B cell (primary cell): ENCODE data around the gene FHIT. TPM values are rescaled to one million over a fixed set of nuclear protein-coding genes. Genes with fewer than 3 reads are reported as not detected.

Source experiments
- ATAC-seq: fragments of 200-7000 bp; cut with Tn5 transposase; one replicate; pipeline ENCODE4 v1.10.0; 2021; ENCODE audit warnings: low read depth, mild to moderate bottlenecking, moderate number of reproducible peaks, moderate library complexity
- CTCF ChIA-PET: fragments of 350-600 bp; sonication (Branson Sonifier 250); formaldehyde crosslinking; loops from one replicate; lab custom pipeline; 2021; ENCODE audit warnings: antibody characterized with exemption, inconsistent platforms; lab: Charles Lee
- POLR2A ChIA-PET: fragments of 350-600 bp; sonication (Branson Sonifier 250); formaldehyde crosslinking; loops from one replicate; lab custom pipeline; 2021; ENCODE audit warnings: antibody characterized with exemption; lab: Charles Lee
- DNase-seq: peaks from one replicate; pipeline ENCODE4 v3.0.0; 2013
- H2AFZ ChIP-seq: 2 replicates; pipeline ENCODE4 v1.6.1; 2012; ENCODE audit warnings: mild to moderate bottlenecking, low read depth, low read length; ENCODE audit not compliant: insufficient read depth, poor library complexity, severe bottlenecking
- H3K27ac ChIP-seq, 2 donors: 1 replicate in 1 of 2; 2 replicates in 1 of 2; pipeline ENCODE4 v1.5.1; 2012 to 2013; ENCODE audit warnings: low read length in 2 of 2, mild to moderate bottlenecking in 2 of 2, moderate library complexity in 1 of 2
- H3K27me3 ChIP-seq, 4 experiments: fragments of 200-600 bp in 1 of 4; sonication (generic) in 1 of 4; replicated peaks in 1 of 4; 1 replicate in 2 of 4; 2 replicates in 2 of 4; pipeline versions ENCODE4 v1.6.1 to v1.7.0; 2013 to 2016; ENCODE audit warnings: low read length in 3 of 4, mild to moderate bottlenecking in 2 of 4, mixed read lengths in 1 of 4, moderate library complexity in 1 of 4; ENCODE audit not compliant: insufficient read depth in 4 of 4, control insufficient read depth in 3 of 4; ENCODE audit errors: control extremely low read depth in 1 of 4
- H3K36me3 ChIP-seq, 2 experiments: replicated peaks in 1 of 2; 1 replicate in 1 of 2; 2 replicates in 1 of 2; pipeline versions ENCODE4 v1.6.1 to v1.7.1; 2013; ENCODE audit warnings: low read length in 1 of 2; ENCODE audit not compliant: insufficient read depth in 2 of 2, control insufficient read depth in 1 of 2; ENCODE audit errors: control extremely low read depth in 1 of 2, extremely low read depth in 1 of 2
- H3K4me1 ChIP-seq, 2 donors: fragments of 200-600 bp in 1 of 2; sonication (generic) in 1 of 2; 1 replicate in 1 of 2; 2 replicates in 1 of 2; pipeline versions ENCODE4 v1.5.1 to v1.6.1; 2013 to 2017; ENCODE audit warnings: low read length in 2 of 2; ENCODE audit not compliant: control insufficient read depth in 2 of 2, insufficient read depth in 2 of 2
- H3K4me2 ChIP-seq: replicated peaks from 2 replicates; pipeline ENCODE3; 2012; ENCODE audit warnings: mild to moderate bottlenecking, low read depth, low read length; ENCODE audit not compliant: poor library complexity, severe bottlenecking
- H3K4me3 ChIP-seq, 5 experiments: fragments of 200-600 bp in 1 of 5; sonication (generic) in 1 of 5; 1 replicate in 3 of 5; 2 replicates in 2 of 5; pipeline versions ENCODE4 v1.5.1 to v1.7.0; 2011 to 2016; ENCODE audit warnings: low read length in 4 of 5, mild to moderate bottlenecking in 4 of 5, low read depth in 2 of 5, control low read depth in 1 of 5, moderate library complexity in 1 of 5; ENCODE audit not compliant: insufficient read depth in 1 of 5; ENCODE audit errors: control extremely low read depth in 1 of 5, extremely low read depth in 1 of 5
- H3K79me2 ChIP-seq: fragments of 200-600 bp; sonication (generic); one replicate; pipeline ENCODE4 v1.6.0; 2016; ENCODE audit warnings: low read length; ENCODE audit not compliant: control insufficient read depth, insufficient read depth
- H3K9ac ChIP-seq: fragments of 200-600 bp; sonication (generic); 2 replicates; pipeline ENCODE4 v1.6.1; 2017; ENCODE audit warnings: mild to moderate bottlenecking, low read length, moderate library complexity
- H3K9me3 ChIP-seq, 3 donors: one replicate each; pipeline versions ENCODE4 v1.6.1 to v1.7.1; 2013; ENCODE audit warnings: low read length in 2 of 3; ENCODE audit not compliant: control insufficient read depth in 2 of 3, insufficient read depth in 1 of 3; ENCODE audit errors: control extremely low read depth in 1 of 3
- H4K20me1 ChIP-seq: 2 replicates; pipeline ENCODE4 v1.6.0; 2012; ENCODE audit warnings: mild to moderate bottlenecking, low read length; ENCODE audit not compliant: insufficient read depth, control insufficient read depth, poor library complexity, severe bottlenecking
- H3K27ac Mint-ChIP-seq: one replicate; pipeline ENCODE4 v1.8.0; 2021; ENCODE audit warnings: mixed read lengths
- H3K27me3 Mint-ChIP-seq: one replicate; pipeline ENCODE4 v1.8.0; 2021; ENCODE audit warnings: mixed read lengths
- H3K4me1 Mint-ChIP-seq: one replicate; pipeline ENCODE4 v1.8.0; 2021; ENCODE audit warnings: mixed read lengths
- H3K4me3 Mint-ChIP-seq: one replicate; pipeline ENCODE4 v1.8.0; 2021; ENCODE audit warnings: mixed read lengths
- H3K9me3 Mint-ChIP-seq: one replicate; pipeline ENCODE4 v1.8.0; 2022; ENCODE audit warnings: mixed read lengths; ENCODE audit not compliant: insufficient read depth
- EZH2 ChIP-seq: IDR thresholded peaks from 2 replicates; pipeline ENCODE4 v1.6.1; 2012; ENCODE audit warnings: borderline replicate concordance, low read depth, mild to moderate bottlenecking, moderate library complexity, low read length; ENCODE audit not compliant: insufficient read depth, poor library complexity, severe bottlenecking
- WGBS: methylation state at CpG from one replicate; pipeline ENCODE4 v1.1.5; 2013; ENCODE audit warnings: missing lambda C conversion rate; ENCODE audit not compliant: insufficient coverage; 5-methylcytosine and 5-hydroxymethylcytosine counted together
- intact Hi-C: fragments of 100-400 bp; cut with micrococcal nuclease; formaldehyde crosslinking; loops from one replicate; pipeline ENCODE4 v1.10.0; 2022
- polyA plus RNA-seq: library from polyadenylated mRNA; depleted of rRNA; stranded (reverse); fragments of >200 nt; gene quantifications from 2 replicates; pipeline ENCODE4 v1.2.3, GENCODE V29; 2012
- total RNA-seq, 2 donors: library from RNA; stranded (reverse); fragments of 120-200 nt in 1 of 2; gene quantifications; 1 replicate in 1 of 2; 2 replicates in 1 of 2; pipeline versions ENCODE4 v1.2.3 to v1.2.4, GENCODE V29; 2013 to 2022
- TF ChIP-seq, protein P1 (sequence below): fragments of 200-600 bp; IDR thresholded peaks from one replicate; pipeline ENCODE4 v1.8.0; 2022; ENCODE audit warnings: antibody characterized with exemption, mild to moderate bottlenecking

The FHIT gene
- total and polyA plus RNA-seq, 2 donors (not counting 1 experiment from before 2014, with no cell fraction given), result 1.7 to 7.8 TPM

DNA sequence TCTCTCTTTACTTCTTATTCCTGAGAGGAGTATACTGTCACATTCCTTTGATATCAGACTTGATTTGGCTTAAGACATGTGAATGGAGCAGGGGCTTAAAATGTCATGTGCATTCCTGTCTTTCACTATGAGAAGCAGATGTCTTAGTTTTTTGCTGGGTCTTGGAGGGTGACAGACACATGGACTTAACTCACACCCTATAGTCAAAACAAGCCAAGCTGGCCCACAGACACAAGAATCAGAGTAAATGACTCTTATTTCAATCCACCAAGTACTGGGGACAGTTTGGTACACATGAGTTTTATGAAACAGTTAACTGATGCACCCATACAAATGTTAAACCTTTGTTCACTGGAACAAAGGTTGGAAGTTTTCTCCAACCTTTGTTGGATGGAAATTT lies 1177.3 kb downstream of the FHIT start:
- no peak for TF ChIP-seq EZH2
- TF ChIP-seq, protein P1, sequence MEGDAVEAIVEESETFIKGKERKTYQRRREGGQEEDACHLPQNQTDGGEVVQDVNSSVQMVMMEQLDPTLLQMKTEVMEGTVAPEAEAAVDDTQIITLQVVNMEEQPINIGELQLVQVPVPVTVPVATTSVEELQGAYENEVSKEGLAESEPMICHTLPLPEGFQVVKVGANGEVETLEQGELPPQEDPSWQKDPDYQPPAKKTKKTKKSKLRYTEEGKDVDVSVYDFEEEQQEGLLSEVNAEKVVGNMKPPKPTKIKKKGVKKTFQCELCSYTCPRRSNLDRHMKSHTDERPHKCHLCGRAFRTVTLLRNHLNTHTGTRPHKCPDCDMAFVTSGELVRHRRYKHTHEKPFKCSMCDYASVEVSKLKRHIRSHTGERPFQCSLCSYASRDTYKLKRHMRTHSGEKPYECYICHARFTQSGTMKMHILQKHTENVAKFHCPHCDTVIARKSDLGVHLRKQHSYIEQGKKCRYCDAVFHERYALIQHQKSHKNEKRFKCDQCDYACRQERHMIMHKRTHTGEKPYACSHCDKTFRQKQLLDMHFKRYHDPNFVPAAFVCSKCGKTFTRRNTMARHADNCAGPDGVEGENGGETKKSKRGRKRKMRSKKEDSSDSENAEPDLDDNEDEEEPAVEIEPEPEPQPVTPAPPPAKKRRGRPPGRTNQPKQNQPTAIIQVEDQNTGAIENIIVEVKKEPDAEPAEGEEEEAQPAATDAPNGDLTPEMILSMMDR, result no peak
- intact Hi-C loops, result no loop called here
- Histone ChIP-seq H3K79me2 (no peaks in the 10 kb centered on the region), H3K4me3 (no peak overlapping the region), H3K27me3 (no peaks in the 10 kb centered on the region), H3K4me2 (no peak overlapping the region), H3K36me3 (no peaks in the 10 kb centered on the region), H3K9me3 (peaks cover 0 to 6% (median 2%) of the 10 kb centered on the region in 3 donors), H2AFZ (no peak overlapping the region), H3K27ac (no peak overlapping the region), H3K9ac (no peak overlapping the region), H4K20me1 (no peaks in the 10 kb centered on the region), H3K4me1 (peaks cover 6 to 10% of the 10 kb centered on the region in 2 donors)
- no peak overlapping the region for H3K27ac Mint-ChIP-seq
- H3K4me1 Mint-ChIP-seq, result peaks cover 19% of the 10 kb centered on the region
- H3K9me3 Mint-ChIP-seq, result no peaks in the 10 kb centered on the region
- ATAC-seq, result no peak
- H3K4me3 Mint-ChIP-seq, result no peak overlapping the region
- H3K27me3 Mint-ChIP-seq, result no peaks in the 10 kb centered on the region
- CTCF ChIA-PET, result no interaction called here
- POLR2A ChIA-PET, result no interaction called here
- no peak for DNase-seq

DNA sequence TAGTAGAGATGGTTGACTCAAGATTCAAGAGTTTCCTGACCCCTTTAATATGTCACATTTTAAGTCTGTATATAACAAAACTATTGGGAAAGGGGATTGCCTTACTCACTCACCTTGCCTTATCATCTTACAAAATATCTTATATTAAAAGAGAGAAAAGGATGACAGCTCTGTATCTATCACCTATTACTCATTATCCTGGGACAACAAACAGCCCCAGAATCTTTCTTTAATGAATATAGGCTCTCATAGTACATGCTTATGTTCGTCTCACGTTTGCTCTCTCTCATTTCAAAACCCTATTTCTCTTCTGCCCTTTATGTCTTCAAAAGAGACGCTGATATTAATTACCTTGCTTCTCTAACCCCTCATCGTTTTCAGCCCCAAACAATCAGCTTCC lies 1178.0 kb downstream of the FHIT start:
- no peaks in the 10 kb centered on the region for H3K27me3 Mint-ChIP-seq
- no peak overlapping the region for H3K4me3 Mint-ChIP-seq
- Histone ChIP-seq H3K27me3 (no peaks in the 10 kb centered on the region), H4K20me1 (no peaks in the 10 kb centered on the region), H3K4me2 (no peak overlapping the region), H3K9ac (no peak overlapping the region), H3K9me3 (peaks cover 0 to 2% (median 2%) of the 10 kb centered on the region in 3 donors), H3K36me3 (no peaks in the 10 kb centered on the region), H2AFZ (no peak overlapping the region), H3K27ac (no peak overlapping the region), H3K79me2 (no peaks in the 10 kb centered on the region), H3K4me1 (peaks cover 5 to 10% of the 10 kb centered on the region in 2 donors), H3K4me3 (no peak overlapping the region)
- POLR2A ChIA-PET, result no interaction called here
- TF ChIP-seq, protein P1, result no peak
- TF ChIP-seq EZH2, result no peak
- no CpG with 5 or more reads among the region's 4 CpGs for WGBS
- H3K4me1 Mint-ChIP-seq, result peaks cover 17% of the 10 kb centered on the region
- intact Hi-C loops, result no loop called here
- ATAC-seq, result no peak
- CTCF ChIA-PET, result no interaction called here
- H3K27ac Mint-ChIP-seq, result no peak overlapping the region
- no peak for DNase-seq
- no peaks in the 10 kb centered on the region for H3K9me3 Mint-ChIP-seq
